Activated CD4-positive, alpha-beta T cell treated with anti-CD3 and anti-CD28 coated beads, Interleukin-2, amount 10 ng/mL, durations not matched to agents 24 days and 14 days (primary cell): ENCODE data around the gene IL18R1. TPM values are rescaled to one million over a fixed set of nuclear protein-coding genes. Genes with fewer than 3 reads are reported as not detected.
A peak's percentile ranks its signal among the peaks of the same experiment; 100 is the strongest.

ENCODE experiments used
- DNase-seq: peaks from one replicate; pipeline ENCODE4 v3.0.0; 2022
- H3K27ac Mint-ChIP-seq: one replicate; pipeline ENCODE4 v1.8.0; 2022; ENCODE audit warnings: mild to moderate bottlenecking, mixed read lengths
- H3K27me3 Mint-ChIP-seq: one replicate; pipeline ENCODE4 v1.8.0; 2022; ENCODE audit warnings: mixed read lengths
- H3K36me3 Mint-ChIP-seq: one replicate; pipeline ENCODE4 v1.8.0; 2022; ENCODE audit warnings: low read depth, mild to moderate bottlenecking, mixed read lengths
- H3K4me1 Mint-ChIP-seq: one replicate; pipeline ENCODE4 v1.8.0; 2021; ENCODE audit warnings: mixed read lengths
- H3K4me3 Mint-ChIP-seq: one replicate; pipeline ENCODE4 v1.8.0; 2022; ENCODE audit warnings: mild to moderate bottlenecking, moderate library complexity, mixed read lengths
- H3K9me3 Mint-ChIP-seq: one replicate; pipeline ENCODE4 v1.8.0; 2021; ENCODE audit warnings: mixed read lengths
- intact Hi-C: fragments of 100-400 bp; cut with micrococcal nuclease; formaldehyde crosslinking; loops from one replicate; pipeline ENCODE4 v1.15.1; 2023
- total RNA-seq: library from RNA; stranded (reverse); gene quantifications from 2 replicates; pipeline ENCODE4 v1.2.3, GENCODE V29; 2022

IL18R1 gene
- total RNA-seq, 1 donor from 2014 or later, result 50.2 TPM

DNA sequence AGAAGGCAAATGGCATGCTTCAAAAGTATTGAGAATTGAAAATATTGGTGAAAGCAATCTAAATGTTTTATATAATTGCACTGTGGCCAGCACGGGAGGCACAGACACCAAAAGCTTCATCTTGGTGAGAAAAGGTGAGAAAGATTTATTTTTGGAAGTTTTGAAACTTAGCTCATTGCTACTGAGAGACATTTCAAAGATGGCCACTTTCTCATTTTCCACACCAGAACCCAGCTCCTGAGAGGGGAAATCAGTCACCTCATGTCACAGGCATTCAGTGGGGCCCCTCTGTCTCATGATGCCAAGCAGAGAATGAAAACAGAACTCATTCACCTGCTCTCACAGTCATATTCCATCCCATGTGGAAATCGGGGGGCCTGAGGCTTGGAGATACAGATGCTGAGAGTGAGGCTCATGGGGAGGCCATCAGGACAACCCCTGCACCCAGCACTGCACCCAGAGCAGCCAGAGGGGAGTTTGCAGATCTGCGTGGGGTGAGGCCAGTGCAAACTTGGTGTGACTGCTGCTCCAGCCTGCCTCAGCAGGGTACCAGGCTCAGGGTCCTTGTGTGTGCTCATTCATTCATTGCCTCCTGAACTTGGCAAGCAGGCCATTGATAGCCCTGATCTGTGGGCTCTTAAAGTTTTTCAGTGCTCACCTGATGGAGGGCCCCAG is 31.4 kb downstream of the IL18R1 start:
- no peak overlapping the region for H3K27ac Mint-ChIP-seq
- peaks cover 83% of the 10 kb centered on the region for H3K36me3 Mint-ChIP-seq

GRCh38 chr2:102387763-102388546 is 32.4 kb downstream of the IL18R1 start:
- H3K4me3 Mint-ChIP-seq, result no peak overlapping the region
- intact Hi-C loops, result no loop called here
- peak overlapping the region; percentile 2 for H3K27ac Mint-ChIP-seq
- DNase-seq, result peak; percentile 48
- H3K27me3 Mint-ChIP-seq, result no peaks in the 10 kb centered on the region
- peaks cover 14% of the 10 kb centered on the region for H3K4me1 Mint-ChIP-seq
- peaks cover 24% of the 10 kb centered on the region for H3K9me3 Mint-ChIP-seq
- peaks cover 78% of the 10 kb centered on the region for H3K36me3 Mint-ChIP-seq

More for the DNA sequence above, 31.4 kb downstream of the IL18R1 start:
- no peaks in the 10 kb centered on the region for H3K27me3 Mint-ChIP-seq
- H3K4me3 Mint-ChIP-seq, result no peak overlapping the region
- intact Hi-C loops, result no loop called here
- H3K9me3 Mint-ChIP-seq, result peaks cover 24% of the 10 kb centered on the region
- no peak for DNase-seq
- H3K4me1 Mint-ChIP-seq, result peaks cover 14% of the 10 kb centered on the region

- H3K36me3 Mint-ChIP-seq, result peaks cover 61% of the 10 kb centered on the region
- no peaks in the 10 kb centered on the region for H3K9me3 Mint-ChIP-seq
- intact Hi-C loops, result no loop called here
- peaks cover 11% of the 10 kb centered on the region for H3K4me1 Mint-ChIP-seq
- H3K27ac Mint-ChIP-seq, result no peak overlapping the region
- H3K27me3 Mint-ChIP-seq, result no peaks in the 10 kb centered on the region
- DNase-seq, result no peak
- H3K4me3 Mint-ChIP-seq, result no peak overlapping the region
These were observed 36.0 kb downstream of the IL18R1 start for GRCh38 chr2:102391565-102391964.

DNA sequence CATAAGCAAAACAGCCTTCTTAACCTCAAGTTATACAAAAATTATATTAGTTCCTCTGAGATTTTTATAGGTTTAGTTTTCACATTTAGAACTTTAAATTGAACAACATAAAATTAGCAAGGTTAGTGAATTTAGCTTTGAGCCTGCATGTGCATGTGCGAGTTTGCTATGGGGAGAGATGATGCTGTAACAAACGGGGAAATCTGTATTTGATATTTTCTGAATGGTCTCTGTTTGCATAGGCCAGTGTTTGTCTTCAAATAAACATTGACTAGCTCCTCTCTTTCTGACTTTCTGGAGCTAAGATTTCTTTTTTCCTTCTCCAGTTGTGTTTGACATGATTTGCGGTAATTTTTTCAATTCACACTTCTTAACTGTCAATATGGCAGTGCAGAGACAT is 36.5 kb downstream of the IL18R1 start:
- Mint-ChIP-seq H3K4me3 (no peak overlapping the region), H3K4me1 (peaks cover 11% of the 10 kb centered on the region), H3K9me3 (no peaks in the 10 kb centered on the region), H3K36me3 (peaks cover 64% of the 10 kb centered on the region), H3K27me3 (no peaks in the 10 kb centered on the region), H3K27ac (no peak overlapping the region)
- intact Hi-C loops, result no loop called here
- no peak for DNase-seq

DNA sequence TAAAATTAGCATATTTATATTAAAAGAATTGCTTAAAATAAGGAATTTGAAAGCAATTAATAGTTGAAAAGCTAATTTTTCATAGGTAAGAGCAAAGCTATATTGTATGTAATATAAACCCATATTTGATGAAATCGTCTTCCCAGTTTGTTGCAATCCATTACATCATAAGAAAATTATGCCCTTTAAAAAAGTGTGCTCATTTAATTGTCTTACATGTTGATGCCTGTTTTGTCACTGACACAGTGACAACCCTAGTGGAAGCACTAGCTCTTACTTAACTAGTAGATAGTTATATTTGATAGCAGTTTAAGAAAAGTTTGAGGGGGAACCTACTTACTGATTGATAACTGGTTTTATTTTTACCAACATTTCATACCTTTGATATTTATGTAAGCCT is 37.3 kb downstream of the IL18R1 start:
- no peak overlapping the region for H3K27ac Mint-ChIP-seq
- H3K4me3 Mint-ChIP-seq, result no peak overlapping the region
- no peak for DNase-seq
- intact Hi-C loops, result no loop called here
- peaks cover 8% of the 10 kb centered on the region for H3K4me1 Mint-ChIP-seq
- peaks cover 58% of the 10 kb centered on the region for H3K36me3 Mint-ChIP-seq
- no peaks in the 10 kb centered on the region for H3K27me3 Mint-ChIP-seq
- no peaks in the 10 kb centered on the region for H3K9me3 Mint-ChIP-seq

DNA sequence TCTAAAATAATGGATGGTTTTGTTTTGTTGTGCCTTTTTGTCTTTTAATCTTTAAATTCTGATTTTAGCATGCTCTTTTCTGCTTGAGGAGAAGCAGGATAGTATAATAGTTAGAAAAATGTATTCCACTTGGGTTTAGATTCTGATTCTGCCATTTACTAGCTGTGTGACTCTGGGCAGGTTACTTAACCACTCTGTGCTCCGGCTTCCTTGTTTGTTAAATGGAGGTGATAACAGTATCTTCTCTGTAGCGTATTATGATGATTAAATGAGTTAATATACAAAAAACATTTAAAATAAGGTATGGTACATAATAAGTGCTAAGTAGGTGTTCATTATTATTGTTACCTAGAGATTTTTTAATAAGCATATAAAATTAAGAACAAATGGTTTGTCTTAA is 40.4 kb downstream of the IL18R1 start:
- Mint-ChIP-seq H3K36me3 (peaks cover 45% of the 10 kb centered on the region), H3K9me3 (no peaks in the 10 kb centered on the region), H3K4me1 (peaks cover 25% of the 10 kb centered on the region), H3K27me3 (no peaks in the 10 kb centered on the region), H3K27ac (no peak overlapping the region), H3K4me3 (no peak overlapping the region)
- no peak for DNase-seq
- intact Hi-C loops, result no loop called here

DNA sequence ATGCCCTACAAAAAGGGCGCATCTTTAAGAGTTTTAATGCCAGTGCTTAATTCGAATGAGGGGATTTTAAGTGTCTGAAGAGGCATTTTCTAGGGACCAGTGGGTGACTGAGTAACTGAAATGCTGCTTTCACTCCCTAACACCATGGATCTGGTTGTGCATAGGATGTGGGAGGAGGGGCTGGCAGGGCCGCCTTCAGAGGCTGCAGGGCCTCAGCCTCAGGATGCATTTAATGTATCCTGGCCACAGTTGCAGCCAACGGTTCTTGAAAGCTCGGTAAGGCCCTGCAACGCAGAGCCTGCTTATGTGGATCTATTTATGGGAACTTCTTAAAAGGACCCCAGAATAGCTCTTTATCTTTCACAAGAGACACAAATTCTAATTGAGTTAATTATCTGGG is 41.6 kb downstream of the IL18R1 start:
- Mint-ChIP-seq H3K9me3 (no peaks in the 10 kb centered on the region), H3K27ac (no peak overlapping the region), H3K4me3 (no peak overlapping the region), H3K27me3 (no peaks in the 10 kb centered on the region), H3K4me1 (peaks cover 28% of the 10 kb centered on the region), H3K36me3 (peaks cover 36% of the 10 kb centered on the region)
- no peak for DNase-seq
- intact Hi-C loops, result no loop called here

- Mint-ChIP-seq H3K27me3 (no peaks in the 10 kb centered on the region), H3K4me3 (no peak overlapping the region), H3K36me3 (peaks cover 26% of the 10 kb centered on the region), H3K9me3 (no peaks in the 10 kb centered on the region), H3K27ac (peak overlapping the region; percentile 30), H3K4me1 (peaks cover 30% of the 10 kb centered on the region)
- DNase-seq, result no peak
- intact Hi-C loops, result no loop called here
These were observed 44.0 kb downstream of the IL18R1 start for GRCh38 chr2:102399499-102400141.

GRCh38 chr2:102401456-102401855 is 45.9 kb downstream of the IL18R1 start:
- Mint-ChIP-seq H3K9me3 (peaks cover 4% of the 10 kb centered on the region), H3K27ac (peak overlapping the region; percentile 41), H3K27me3 (no peaks in the 10 kb centered on the region), H3K4me3 (no peak overlapping the region), H3K4me1 (peaks cover 30% of the 10 kb centered on the region), H3K36me3 (peaks cover 21% of the 10 kb centered on the region)
- no peak for DNase-seq
- intact Hi-C loops, result no loop called here

DNA sequence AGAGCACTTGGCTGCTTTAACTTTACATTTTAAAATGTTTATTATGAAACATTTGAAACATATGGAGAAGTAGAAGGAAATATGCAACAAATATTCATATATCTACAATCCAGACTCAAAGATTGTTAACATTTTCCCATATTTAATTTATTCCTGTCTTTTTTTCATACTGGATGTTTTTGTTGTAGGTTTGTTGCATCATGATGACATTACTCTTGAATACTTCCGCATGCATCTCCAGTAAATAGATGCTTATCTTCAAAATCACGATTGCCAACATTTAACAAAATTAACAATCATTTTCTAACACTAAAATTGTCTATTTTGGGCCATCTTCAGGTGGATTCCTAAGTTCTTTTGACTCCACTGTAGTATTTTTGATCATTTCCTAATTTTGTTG is 46.3 kb downstream of the IL18R1 start:
- peak overlapping the region; percentile 43 for H3K27ac Mint-ChIP-seq
- no peaks in the 10 kb centered on the region for H3K27me3 Mint-ChIP-seq
- no peak for DNase-seq
- H3K4me3 Mint-ChIP-seq, result no peak overlapping the region
- peaks cover 17% of the 10 kb centered on the region for H3K36me3 Mint-ChIP-seq
- H3K9me3 Mint-ChIP-seq, result peaks cover 4% of the 10 kb centered on the region
- H3K4me1 Mint-ChIP-seq, result peaks cover 30% of the 10 kb centered on the region
- intact Hi-C loops, result no loop called here

GRCh38 chr2:102410952-102411351 is 55.4 kb downstream of the IL18R1 start:
- Mint-ChIP-seq H3K4me1 (peaks cover 13% of the 10 kb centered on the region), H3K36me3 (peaks cover 30% of the 10 kb centered on the region), H3K27ac (no peak overlapping the region), H3K9me3 (peaks cover 16% of the 10 kb centered on the region), H3K27me3 (no peaks in the 10 kb centered on the region), H3K4me3 (no peak overlapping the region)
- intact Hi-C loops, result no loop called here
- no peak for DNase-seq

- intact Hi-C loops, result no loop called here
- Mint-ChIP-seq H3K9me3 (peaks cover 21% of the 10 kb centered on the region), H3K27ac (no peak overlapping the region), H3K4me3 (no peak overlapping the region), H3K27me3 (no peaks in the 10 kb centered on the region), H3K36me3 (peaks cover 37% of the 10 kb centered on the region), H3K4me1 (peaks cover 22% of the 10 kb centered on the region)
- no peak for DNase-seq
These were observed 56.6 kb downstream of the IL18R1 start for GRCh38 chr2:102412199-102412598.

GRCh38 chr2:102417946-102418345 is 62.4 kb downstream of the IL18R1 start:
- H3K36me3 Mint-ChIP-seq, result peaks cover 53% of the 10 kb centered on the region
- H3K27me3 Mint-ChIP-seq, result no peaks in the 10 kb centered on the region
- H3K27ac Mint-ChIP-seq, result peak overlapping the region; percentile 89
- DNase-seq, result no peak
- intact Hi-C loops, result loop anchor here (1.0 to 5.0 kb wide), 5 partner anchors 11 to 336 kb away; no protein-coding TSS in a partner anchor
- peaks cover 64% of the 10 kb centered on the region for H3K4me1 Mint-ChIP-seq
- H3K9me3 Mint-ChIP-seq, result peaks cover 18% of the 10 kb centered on the region
- peak overlapping the region; percentile 78 for H3K4me3 Mint-ChIP-seq

GRCh38 chr2:102418421-102418961 is 62.9 kb downstream of the IL18R1 start:
- intact Hi-C loops, result loop anchor here (1.0 to 5.0 kb wide), 5 partner anchors 11 to 336 kb away; no protein-coding TSS in a partner anchor
- peaks cover 69% of the 10 kb centered on the region for H3K4me1 Mint-ChIP-seq
- peak overlapping the region; percentile 94 for H3K27ac Mint-ChIP-seq
- H3K27me3 Mint-ChIP-seq, result no peaks in the 10 kb centered on the region
- H3K4me3 Mint-ChIP-seq, result peak overlapping the region; percentile 86
- H3K9me3 Mint-ChIP-seq, result peaks cover 18% of the 10 kb centered on the region
- DNase-seq, result peak; percentile 79
- H3K36me3 Mint-ChIP-seq, result peaks cover 53% of the 10 kb centered on the region
